ENCODE data around the gene GJA3.

- no peak for TF ChIP-seq POLR2A (IDR thresholded peaks at IDR 0.05)
- TF ChIP-seq CTCF (IDR thresholded peaks at IDR 0.05): no peak
Measured at GRCh38 chr13:20174656-20175405, 14.0 kb upstream of the GJA3 start.
